ENCODE data around the gene SOX15. TPM values are rescaled to one million over a fixed set of nuclear protein-coding genes. Genes with fewer than 3 reads are reported as not detected.

SOX15 gene
- total and polyA plus RNA-seq, 8 donors = 0.18 to 1.0 (median 0.35) TPM; not detected in 3

- DNase-seq = no peak
- Histone ChIP-seq H3K36me3 (peaks cover 0 to 60% (median 21%) of the 10 kb centered on the region in 3 donors), H3K4me1 (peaks cover 0 to 3% (median 0%) of the 10 kb centered on the region in 3 donors), H3K9me3 (no peaks in the 10 kb centered on the region), H3K4me3 (no peak overlapping the region), H3K27me3 (no peaks in the 10 kb centered on the region), H3K27ac (no peak overlapping the region)
- FAIRE-seq = no peak
- WGBS, 2 donors = 90 to 94% methylated on average over 23 of the region's 23 CpGs
- TF ChIP-seq CTCF (IDR thresholded peaks at IDR 0.05) = no peak
- intact Hi-C loops (cut with DNase I) = no loop called here
- no peak for ATAC-seq
Measured at GRCh38 chr17:7592422-7593021, 2.6 kb upstream of the SOX15 start.

- no peak overlapping the region for H3K4me3 ChIP-seq
- WGBS, 2 donors = 88 to 98% methylated on average over 5 of the region's 5 CpGs
Measured at GRCh38 chr17:7591596-7591995, 1.7 kb upstream of the SOX15 start.

GRCh38 chr17:7590743-7591142 lies 849 bp upstream of the SOX15 start:
- FAIRE-seq = no peak
- Histone ChIP-seq H3K27me3 (no peaks in the 10 kb centered on the region), H3K4me3 (no peak overlapping the region), H3K36me3 (peaks cover 0 to 46% (median 15%) of the 10 kb centered on the region in 3 donors), H3K27ac (no peak overlapping the region), H3K9me3 (no peaks in the 10 kb centered on the region), H3K4me1 (peaks cover 0 to 3% (median 0%) of the 10 kb centered on the region in 3 donors)
- intact Hi-C loops (cut with DNase I) = no loop called here
- no peak for ATAC-seq
- no peak for TF ChIP-seq CTCF (IDR thresholded peaks at IDR 0.05)
- DNase-seq = no peak
- WGBS, 2 donors = 81 to 84% methylated on average over 4 of the region's 4 CpGs

More at GRCh38 chr17:7591596-7591995, 1.7 kb upstream of the SOX15 start:
- H3K36me3 ChIP-seq = peaks cover 0 to 54% (median 18%) of the 10 kb centered on the region in 3 donors
- no peak for DNase-seq
- no peak overlapping the region for H3K27ac ChIP-seq
- no peak for FAIRE-seq
- no peaks in the 10 kb centered on the region for H3K9me3 ChIP-seq
- intact Hi-C loops (cut with DNase I) = no loop called here
- H3K4me1 ChIP-seq = peaks cover 0 to 3% (median 0%) of the 10 kb centered on the region in 3 donors
- no peak for TF ChIP-seq CTCF (IDR thresholded peaks at IDR 0.05)
- ATAC-seq = no peak
- H3K27me3 ChIP-seq = no peaks in the 10 kb centered on the region

- WGBS, 2 donors = 20 to 21% methylated on average over 56 of the region's 56 CpGs
- peak overlapping the region in 2 of 4 donors; percentile 13 to 26 for H3K4me3 ChIP-seq
- intact Hi-C loops (cut with DNase I) = loop anchor here in 1 of 3 donors (10.0 kb wide), 1 partner anchor 235 kb away; the partner anchor contains the start of genes KCTD11 and TMEM95
- H3K9me3 ChIP-seq = no peaks in the 10 kb centered on the region
- FAIRE-seq = no peak
- H3K27ac ChIP-seq = no peak overlapping the region
- peak; percentile 81 to 93 (median 88) for ATAC-seq
- peaks cover 0 to 10% (median 0%) of the 10 kb centered on the region in 3 donors for H3K4me1 ChIP-seq
- H3K27me3 ChIP-seq = no peaks in the 10 kb centered on the region
- TF ChIP-seq CTCF (IDR thresholded peaks at IDR 0.05) = peak; percentile 69 to 84 (median 81)
- peaks cover 0 to 32% (median 6%) of the 10 kb centered on the region in 3 donors for H3K36me3 ChIP-seq
- DNase-seq = peak; percentile 70 to 91 (median 83)
Measured at GRCh38 chr17:7589204-7589868, 558 bp downstream of the SOX15 start.

Measured in pancreas (tissue), 10 donors.